Right lobe of liver (tissue), 4 donors: ENCODE measurements around the gene GGTLC3.
"Not testable (repeated sequence)": the region's sequence is repeated elsewhere in the genome, so short reads cannot be mapped to it uniquely, and the experiment has no call there.

Source experiments
- CTCF ChIP-seq, 4 donors: fragments of 200-600 bp in 3 of 4; fragments of 450-650 bp in 1 of 4; IDR thresholded peaks; one replicate each; pipeline versions ENCODE4 v1.5.1 to v1.8.0; 2016 to 2022; ENCODE audit warnings: antibody characterized with exemption in 4 of 4, mild to moderate bottlenecking in 2 of 4
- POLR2A ChIP-seq: fragments of 450-650 bp; IDR thresholded peaks from one replicate; pipeline ENCODE4 v1.6.1; 2017; ENCODE audit warnings: antibody characterized with exemption, mild to moderate bottlenecking
- donor health status: DM: no; HTN: no; CAD: no.
- donor health status: DM: no; HTN: no; CAD: no.
- donor health status: DM: no; HTN: yes; CAD: no.

- not testable (repeated sequence) for TF ChIP-seq CTCF (IDR thresholded peaks at IDR 0.05); POLR2A
Observed at GRCh38 chr22:18522762-18523161, 4.8 kb upstream of the GGTLC3 start.
